Ishikawa (cell line): ENCODE results near the gene NRXN3.

Experiments
- CEBPB ChIP-seq: IDR thresholded peaks from 2 replicates; pipeline ENCODE4 v1.6.1; 2012
- EP300 ChIP-seq: IDR thresholded peaks from 2 replicates; pipeline ENCODE4 v1.6.1; 2012; ENCODE audit warnings: borderline replicate concordance
- NFIC ChIP-seq: IDR thresholded peaks from 2 replicates; pipeline ENCODE4 v1.6.1; 2012
- RAD21 ChIP-seq: IDR thresholded peaks from 2 replicates; pipeline ENCODE4 v1.6.1; 2012; ENCODE audit warnings: low read depth
- REST ChIP-seq: IDR thresholded peaks from 2 replicates; pipeline ENCODE4 v1.6.1; 2012; ENCODE audit warnings: low read depth, mild to moderate bottlenecking
- TAF1 ChIP-seq: IDR thresholded peaks from 2 replicates; pipeline ENCODE4 v1.6.1; 2012; ENCODE audit warnings: low read depth, mild to moderate bottlenecking
- TEAD4 ChIP-seq: IDR thresholded peaks from 2 replicates; pipeline ENCODE4 v1.6.1; 2012

GRCh38 chr14:78664841-78665240 lies 494.7 kb downstream of the NRXN3 start:
- TF ChIP-seq TAF1: no peak
- TF ChIP-seq REST: no peak
- TF ChIP-seq CEBPB: no peak
- no peak for TF ChIP-seq RAD21
- TF ChIP-seq NFIC: no peak
- no peak for TF ChIP-seq EP300
- TF ChIP-seq TEAD4: no peak
